Vagina (tissue), 2 donors: ENCODE measurements around the gene CST7.

Experiments used
- CTCF ChIP-seq, 3 experiments: fragments of 450-650 bp in 2 of 3; fragments of 200-600 bp in 1 of 3; sonication (generic) in 1 of 3; IDR thresholded peaks; one replicate each; pipeline ENCODE4 v1.5.1; 2017 to 2019; ENCODE audit warnings: antibody characterized with exemption in 3 of 3, mild to moderate bottlenecking in 2 of 3, moderate library complexity in 2 of 3
- POLR2A ChIP-seq, 2 donors: fragments of 450-650 bp; IDR thresholded peaks; one replicate each; pipeline ENCODE4 v1.6.1; 2017; ENCODE audit warnings: antibody characterized with exemption in 2 of 2, mild to moderate bottlenecking in 2 of 2, moderate library complexity in 2 of 2
- POLR2AphosphoS5 ChIP-seq, 2 donors: sonication (generic); formaldehyde crosslinking; IDR thresholded peaks; one replicate each; pipeline ENCODE4 v1.9.0; 2017; ENCODE audit warnings: antibody characterized with exemption in 2 of 2, mild to moderate bottlenecking in 2 of 2, low read depth in 1 of 2; ENCODE audit not compliant: insufficient read depth in 1 of 2

- no peak for TF ChIP-seq POLR2A (IDR thresholded peaks at IDR 0.05)
- no peak for TF ChIP-seq CTCF (IDR thresholded peaks at IDR 0.05)
- no peak for TF ChIP-seq POLR2AphosphoS5 (IDR thresholded peaks at IDR 0.05; ENCODE audit: insufficient read depth in 1 of 2, low read depth in 1 of 2)
These were observed 37.5 kb downstream of the CST7 start for GRCh38 chr20:24986436-24987015.
